ENCODE data around the gene LYST. TPM values are rescaled to one million over a fixed set of nuclear protein-coding genes. Genes with fewer than 3 reads are reported as not detected.

LYST gene
- total and polyA plus RNA-seq, 2 experiments from 2014 or later = 3.0 to 6.1 TPM

DNA sequence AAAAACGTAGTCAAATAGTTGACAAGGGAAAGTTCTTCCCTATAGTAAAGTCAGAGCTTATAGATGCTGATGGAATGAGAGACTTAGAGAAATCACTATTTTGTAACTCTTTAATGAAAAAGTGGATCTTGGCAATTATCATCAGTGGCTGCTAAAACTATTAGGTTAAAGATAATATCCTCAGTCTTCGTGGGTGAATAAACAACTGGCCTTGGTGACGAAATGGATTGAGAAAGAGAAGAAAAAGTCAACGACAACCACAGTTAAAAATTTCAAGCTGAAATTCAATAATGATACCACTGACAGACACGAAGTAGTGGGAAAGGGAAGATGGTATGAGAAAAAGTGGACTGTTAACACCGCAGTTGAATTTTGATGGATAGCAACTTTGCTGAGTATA, 127.1 kb downstream of the LYST start:
- Histone ChIP-seq H3K4me2 (no peak overlapping the region), H3K9me2 (replicated peaks; ENCODE audit: insufficient read depth) (no peaks in the 10 kb centered on the region), H3K4me3 (no peak overlapping the region), H3K27ac (no peak overlapping the region), H2AFZ (no peak overlapping the region), H3K79me2 (no peaks in the 10 kb centered on the region), H3K9me3 (ENCODE audit: low read depth) (no peaks in the 10 kb centered on the region), H3K27me3 (no peaks in the 10 kb centered on the region), H4K20me1 (ENCODE audit: insufficient read depth, poor library complexity, severe bottlenecking) (no peaks in the 10 kb centered on the region), H3K36me3 (replicated peaks; ENCODE audit: insufficient read depth, low read depth) (no peaks in the 10 kb centered on the region), H3K4me1 (ENCODE audit: insufficient read depth) (no peaks in the 10 kb centered on the region)
- TF ChIP-seq EZH2phosphoT487 (IDR thresholded peaks at IDR 0.05; ENCODE audit: low read depth, severe bottlenecking, unreplicated experiment) (no peak), EZH2 (IDR thresholded peaks at IDR 0.05; ENCODE audit: borderline replicate concordance) (no peak)
- TF ChIP-seq, protein P1, sequence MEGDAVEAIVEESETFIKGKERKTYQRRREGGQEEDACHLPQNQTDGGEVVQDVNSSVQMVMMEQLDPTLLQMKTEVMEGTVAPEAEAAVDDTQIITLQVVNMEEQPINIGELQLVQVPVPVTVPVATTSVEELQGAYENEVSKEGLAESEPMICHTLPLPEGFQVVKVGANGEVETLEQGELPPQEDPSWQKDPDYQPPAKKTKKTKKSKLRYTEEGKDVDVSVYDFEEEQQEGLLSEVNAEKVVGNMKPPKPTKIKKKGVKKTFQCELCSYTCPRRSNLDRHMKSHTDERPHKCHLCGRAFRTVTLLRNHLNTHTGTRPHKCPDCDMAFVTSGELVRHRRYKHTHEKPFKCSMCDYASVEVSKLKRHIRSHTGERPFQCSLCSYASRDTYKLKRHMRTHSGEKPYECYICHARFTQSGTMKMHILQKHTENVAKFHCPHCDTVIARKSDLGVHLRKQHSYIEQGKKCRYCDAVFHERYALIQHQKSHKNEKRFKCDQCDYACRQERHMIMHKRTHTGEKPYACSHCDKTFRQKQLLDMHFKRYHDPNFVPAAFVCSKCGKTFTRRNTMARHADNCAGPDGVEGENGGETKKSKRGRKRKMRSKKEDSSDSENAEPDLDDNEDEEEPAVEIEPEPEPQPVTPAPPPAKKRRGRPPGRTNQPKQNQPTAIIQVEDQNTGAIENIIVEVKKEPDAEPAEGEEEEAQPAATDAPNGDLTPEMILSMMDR (IDR thresholded peaks at IDR 0.05; ENCODE audit: poor library complexity) = no peak
- no peak for DNase-seq (ENCODE audit: low spot score)
- 82% methylated on average over 6 of the region's 6 CpGs for WGBS (ENCODE audit: low lambda C conversion rate, missing lambda C conversion rate)

DNA sequence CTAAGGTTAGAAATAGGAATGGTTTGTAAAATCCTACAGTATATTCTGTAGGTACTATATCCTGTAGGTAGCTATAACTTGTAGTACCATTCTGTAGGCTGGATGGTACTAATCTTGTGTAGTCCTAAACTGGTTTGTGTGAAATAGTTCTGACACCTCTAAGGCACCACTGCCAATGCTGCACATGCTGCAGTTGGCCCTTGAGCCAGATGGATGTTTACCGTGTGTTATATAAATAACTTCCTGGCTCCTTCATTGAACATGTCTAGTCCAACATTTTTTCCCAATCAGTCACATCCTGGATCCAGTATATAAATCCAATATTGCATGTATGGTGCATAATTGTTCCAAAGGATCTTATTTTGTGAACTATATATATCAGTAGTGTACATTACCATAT, 127.6 kb downstream of the LYST start:
- Histone ChIP-seq H3K4me3 (no peak overlapping the region), H4K20me1 (ENCODE audit: insufficient read depth, poor library complexity, severe bottlenecking) (no peaks in the 10 kb centered on the region), H3K4me2 (no peak overlapping the region), H3K9me3 (ENCODE audit: low read depth) (no peaks in the 10 kb centered on the region), H3K36me3 (replicated peaks; ENCODE audit: insufficient read depth, low read depth) (no peaks in the 10 kb centered on the region), H3K79me2 (no peaks in the 10 kb centered on the region), H3K4me1 (ENCODE audit: insufficient read depth) (no peaks in the 10 kb centered on the region), H3K9me2 (replicated peaks; ENCODE audit: insufficient read depth) (no peaks in the 10 kb centered on the region), H3K27me3 (no peaks in the 10 kb centered on the region), H3K27ac (no peak overlapping the region), H2AFZ (no peak overlapping the region)
- no peak for DNase-seq (ENCODE audit: low spot score)
- TF ChIP-seq EZH2phosphoT487 (IDR thresholded peaks at IDR 0.05; ENCODE audit: low read depth, severe bottlenecking, unreplicated experiment) = no peak
- TF ChIP-seq, protein P1 (IDR thresholded peaks at IDR 0.05; ENCODE audit: poor library complexity) = no peak
- 75% methylated on average over 1 of the region's 1 CpG for WGBS (ENCODE audit: low lambda C conversion rate, missing lambda C conversion rate)

DNA sequence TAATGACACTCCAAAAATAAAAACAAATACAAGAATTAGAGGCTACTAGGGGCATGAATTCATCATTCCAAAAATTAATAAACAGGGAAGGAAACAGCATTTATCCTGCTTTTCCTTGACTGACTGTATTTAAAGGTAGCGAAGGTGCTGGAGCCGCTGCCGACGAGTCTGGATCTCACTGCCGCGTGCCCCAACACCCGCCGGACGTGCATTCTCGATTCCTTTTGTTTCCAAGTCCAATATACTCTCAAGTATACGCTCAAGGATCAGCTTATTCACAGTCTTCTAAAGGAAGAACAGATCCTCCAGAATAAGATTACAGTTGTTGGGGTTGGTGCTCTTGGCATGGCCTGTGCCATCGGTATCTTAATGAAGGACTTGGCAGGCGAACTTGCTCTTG, 129.0 kb downstream of the LYST start:
- Histone ChIP-seq H3K4me1 (ENCODE audit: insufficient read depth) (no peaks in the 10 kb centered on the region), H2AFZ (no peak overlapping the region), H3K79me2 (no peaks in the 10 kb centered on the region), H3K4me2 (no peak overlapping the region), H4K20me1 (ENCODE audit: insufficient read depth, poor library complexity, severe bottlenecking) (no peaks in the 10 kb centered on the region), H3K4me3 (no peak overlapping the region), H3K27me3 (no peaks in the 10 kb centered on the region), H3K9me2 (replicated peaks; ENCODE audit: insufficient read depth) (no peaks in the 10 kb centered on the region), H3K36me3 (replicated peaks; ENCODE audit: insufficient read depth, low read depth) (no peaks in the 10 kb centered on the region), H3K27ac (no peak overlapping the region), H3K9me3 (ENCODE audit: low read depth) (no peaks in the 10 kb centered on the region)
- TF ChIP-seq, protein P1 (IDR thresholded peaks at IDR 0.05; ENCODE audit: poor library complexity) = no peak
- no peak for TF ChIP-seq EZH2phosphoT487 (IDR thresholded peaks at IDR 0.05; ENCODE audit: low read depth, severe bottlenecking, unreplicated experiment)
- TF ChIP-seq EZH2 (IDR thresholded peaks at IDR 0.05; ENCODE audit: borderline replicate concordance) = no peak
- DNase-seq (ENCODE audit: low spot score) = no peak
- 97% methylated on average over 13 of the region's 13 CpGs for WGBS (ENCODE audit: low lambda C conversion rate, missing lambda C conversion rate)

DNA sequence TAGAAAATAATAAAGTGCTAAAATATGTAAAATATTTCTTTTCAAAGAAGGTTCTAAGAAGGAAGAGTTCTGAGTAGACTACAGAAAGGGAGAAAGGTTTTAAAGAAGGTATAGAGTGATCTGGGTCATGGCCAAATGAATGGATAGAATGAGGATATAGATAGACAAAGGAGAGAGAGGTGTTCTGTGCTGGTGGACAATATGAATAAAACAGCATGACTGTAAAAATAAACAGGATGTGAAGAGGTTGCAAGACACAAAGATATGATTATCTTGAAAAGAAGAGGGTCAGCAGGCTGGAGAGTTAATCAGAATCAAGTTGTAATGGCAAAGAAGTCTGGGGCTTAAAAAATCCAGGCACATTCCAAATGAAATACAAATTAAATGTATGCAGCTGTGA, 130.4 kb downstream of the LYST start:
- no peaks in the 10 kb centered on the region for H3K4me1 ChIP-seq (ENCODE audit: insufficient read depth)
- no peak overlapping the region for H3K27ac ChIP-seq
- H4K20me1 ChIP-seq (ENCODE audit: insufficient read depth, poor library complexity, severe bottlenecking) = no peaks in the 10 kb centered on the region
- DNase-seq (ENCODE audit: low spot score) = no peak
- H3K9me2 ChIP-seq (replicated peaks; ENCODE audit: insufficient read depth) = no peaks in the 10 kb centered on the region
- no peaks in the 10 kb centered on the region for H3K79me2 ChIP-seq
- H3K27me3 ChIP-seq = no peaks in the 10 kb centered on the region
- H2AFZ ChIP-seq = no peak overlapping the region
- no peaks in the 10 kb centered on the region for H3K9me3 ChIP-seq (ENCODE audit: low read depth)
- TF ChIP-seq, protein P1 (IDR thresholded peaks at IDR 0.05; ENCODE audit: poor library complexity) = no peak
- TF ChIP-seq EZH2phosphoT487 (IDR thresholded peaks at IDR 0.05; ENCODE audit: low read depth, severe bottlenecking, unreplicated experiment) = no peak
- no peak for TF ChIP-seq EZH2 (IDR thresholded peaks at IDR 0.05; ENCODE audit: borderline replicate concordance)
- no peaks in the 10 kb centered on the region for H3K36me3 ChIP-seq (replicated peaks; ENCODE audit: insufficient read depth, low read depth)
- no peak overlapping the region for H3K4me3 ChIP-seq
- no peak overlapping the region for H3K4me2 ChIP-seq

Measured in hepatocyte (in vitro differentiated cells).